Dermis blood vessel endothelial cell (primary cell): ENCODE measurements around the gene CD244. TPM values are rescaled to one million over a fixed set of nuclear protein-coding genes. Genes with fewer than 3 reads are reported as not detected.

Source experiments
- DNase-seq: peaks from one replicate; pipeline ENCODE4 v3.0.0; 2010
- total RNA-seq: library from RNA; depleted of rRNA; stranded (reverse); fragments of >200 nt; gene quantifications from 2 replicates; pipeline ENCODE4 v1.2.3, GENCODE V29; 2014

CD244 gene
- total RNA-seq, 1 donor from 2014 or later, result not detected

DNA sequence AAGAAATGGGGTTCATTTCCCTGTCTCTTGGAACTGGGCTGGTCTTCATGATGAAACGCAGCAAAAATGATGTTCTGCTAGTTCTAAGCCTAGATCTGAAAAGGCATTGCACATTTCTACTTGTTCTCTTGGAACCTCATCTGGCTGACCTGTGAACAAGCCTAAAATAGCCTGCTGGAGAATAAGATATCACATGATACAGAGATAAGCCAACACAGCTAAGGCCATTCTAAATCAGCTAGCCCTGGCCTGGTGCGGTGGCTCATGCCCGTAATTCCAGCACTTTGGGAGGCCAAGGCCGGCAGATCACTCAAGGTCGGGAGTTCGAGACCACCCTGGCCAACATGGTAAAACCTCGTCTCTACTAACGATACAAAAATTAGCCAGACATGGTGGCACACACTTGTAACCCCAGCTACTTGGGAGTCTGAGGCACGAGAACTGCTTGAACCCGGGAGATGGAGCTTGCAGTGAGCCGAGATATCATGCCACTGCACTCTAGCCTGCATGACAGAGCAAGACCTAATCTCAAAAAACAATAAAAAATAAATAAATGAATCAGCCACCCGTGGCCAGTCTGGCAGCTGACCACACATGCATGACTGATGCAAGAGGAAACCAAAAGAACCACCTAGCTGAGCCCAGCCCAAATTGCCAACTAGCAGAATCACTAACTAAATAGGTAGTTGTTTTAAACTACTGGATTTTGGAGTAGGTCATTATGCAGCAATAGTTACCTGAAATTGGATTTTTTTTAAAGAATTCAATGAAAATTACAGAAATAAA lies 18.0 kb downstream of the CD244 start:
- no peak for DNase-seq

DNA sequence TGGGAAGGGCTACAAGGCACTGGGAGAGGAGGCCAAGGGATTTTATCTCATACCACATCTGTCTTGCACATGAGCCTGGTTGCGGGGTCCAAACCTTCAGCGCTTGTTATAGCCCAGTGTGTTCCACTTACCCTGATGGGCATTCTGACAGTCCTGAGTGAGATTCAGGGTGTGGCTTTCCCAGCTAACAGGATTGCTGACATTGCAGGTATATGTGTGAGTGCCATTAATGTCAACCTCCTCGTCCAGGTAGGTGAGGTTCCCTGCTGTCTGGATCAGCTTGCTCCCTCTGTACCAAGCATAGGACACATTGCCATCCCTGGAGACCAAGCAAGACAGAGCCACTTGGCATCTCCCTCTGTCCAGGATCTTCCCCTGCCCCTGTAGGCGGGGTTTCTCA lies 21.6 kb downstream of the CD244 start:
- no peak for DNase-seq

DNA sequence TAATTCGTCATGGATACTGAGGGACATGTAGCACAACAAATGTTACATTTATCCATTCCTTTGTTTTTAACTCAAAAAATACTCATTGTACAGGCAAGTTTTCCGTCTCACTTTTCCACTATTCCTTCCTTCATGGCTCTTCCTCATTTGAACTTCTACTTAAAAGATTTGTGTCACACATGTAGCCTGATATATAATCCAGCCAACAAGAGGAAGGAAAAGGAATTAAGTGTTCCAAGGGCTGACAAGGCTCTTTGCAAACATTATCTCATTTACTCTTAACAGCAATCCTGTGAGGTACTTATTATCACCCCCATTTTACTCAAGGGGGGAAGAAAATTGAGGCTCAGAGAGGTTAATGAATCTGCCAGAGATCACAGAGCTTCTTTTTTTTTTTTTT lies 22.9 kb downstream of the CD244 start:
- DNase-seq, result no peak

DNA sequence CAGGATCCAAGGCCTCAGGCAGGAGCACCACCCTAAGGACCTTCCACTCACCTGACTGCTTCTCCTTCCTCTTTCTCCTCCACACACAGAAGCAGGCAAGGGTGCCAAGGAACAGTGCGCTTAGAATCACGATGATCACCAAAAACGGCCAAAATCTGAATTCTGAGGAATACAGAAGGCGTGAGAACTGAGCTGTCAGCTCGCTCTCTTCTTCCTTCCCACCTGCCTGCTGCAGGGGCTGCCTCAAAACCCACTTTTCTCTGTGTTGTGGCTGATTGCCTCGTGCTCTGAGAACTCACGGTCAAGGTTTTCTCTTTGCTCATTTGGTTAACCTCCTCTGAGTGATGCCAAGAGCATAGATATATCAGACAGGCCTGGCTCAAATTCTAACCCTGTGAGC lies 23.8 kb downstream of the CD244 start:
- no peak for DNase-seq

DNA sequence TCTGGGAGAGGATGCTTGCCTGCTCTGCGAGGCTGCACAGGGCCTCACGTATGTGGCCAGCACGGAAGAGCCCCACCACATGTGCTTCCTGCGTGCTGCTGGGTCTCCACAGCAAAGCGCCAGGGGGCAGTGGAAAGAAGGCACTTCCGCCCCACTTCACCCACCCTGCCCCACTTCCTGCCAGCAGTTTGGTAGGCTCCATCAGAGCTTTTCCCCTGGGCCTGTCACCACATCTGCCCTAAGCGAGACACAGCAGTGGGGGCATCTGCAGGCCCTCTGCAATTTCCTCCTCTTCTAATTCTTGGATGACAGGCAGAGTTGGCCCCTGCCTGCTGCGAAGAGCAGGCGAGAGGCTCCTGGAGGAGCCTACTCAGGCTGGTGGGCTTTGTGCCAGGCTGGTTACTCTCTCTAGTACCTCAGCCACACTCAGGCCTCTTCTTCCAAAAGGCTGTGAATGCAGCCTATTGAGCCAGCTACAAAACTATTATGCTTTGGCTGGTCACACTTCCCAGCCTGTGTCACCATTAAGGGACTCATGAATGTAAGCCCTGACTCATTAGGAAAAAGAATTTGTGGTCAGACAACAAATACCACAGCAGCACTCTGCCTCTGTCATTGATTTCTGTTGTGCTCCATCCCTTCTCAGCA lies 25.0 kb downstream of the CD244 start:
- DNase-seq, result peak; percentile 10

DNA sequence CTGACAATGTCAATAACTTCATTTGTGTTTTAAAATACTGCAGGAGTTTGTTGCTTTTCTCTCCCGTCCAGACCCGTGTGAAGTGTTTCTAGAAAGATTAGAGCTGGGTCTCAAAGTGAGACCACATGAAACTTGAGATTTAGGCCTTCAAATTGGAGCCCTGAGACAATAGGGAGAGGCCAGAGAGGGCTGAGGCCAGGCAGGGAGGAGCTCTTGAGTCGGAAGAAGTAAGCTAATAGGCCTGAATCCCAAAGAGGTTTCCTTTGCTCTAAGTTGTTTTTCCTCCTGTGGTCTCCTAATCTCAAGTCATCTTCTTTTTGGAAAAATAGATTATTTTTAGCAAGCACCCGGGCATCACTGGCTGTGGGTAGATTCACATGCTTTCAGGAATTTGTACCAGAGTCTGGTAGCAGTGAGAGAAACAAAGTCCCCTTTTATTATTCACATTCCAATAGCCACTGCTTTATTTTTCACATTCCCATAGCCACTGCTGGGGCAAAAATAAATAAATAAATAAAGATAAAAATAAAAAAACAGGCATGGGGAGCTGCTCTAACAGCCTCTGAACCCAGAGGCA lies 25.6 kb downstream of the CD244 start:
- no peak for DNase-seq

DNA sequence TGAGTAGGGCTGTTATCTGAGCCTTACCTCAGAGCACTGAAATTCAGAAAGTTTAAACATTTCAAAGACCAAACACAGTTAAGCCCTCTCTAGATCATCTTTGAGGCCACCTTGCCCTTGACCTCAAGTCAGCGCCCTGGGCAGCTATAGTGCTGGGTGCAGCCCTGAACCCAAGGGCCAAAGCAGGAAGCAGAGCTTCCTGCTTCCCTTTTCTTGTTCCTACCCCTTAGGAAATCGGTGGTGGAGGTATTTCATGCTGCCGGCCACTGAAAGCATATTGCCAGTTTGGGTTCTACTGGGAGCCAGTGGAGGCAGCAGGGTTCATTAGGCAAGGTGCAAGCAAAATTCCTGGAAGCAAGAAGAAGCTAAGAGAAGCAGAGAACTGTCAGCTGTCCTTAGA lies 26.1 kb downstream of the CD244 start:
- no peak for DNase-seq

DNA sequence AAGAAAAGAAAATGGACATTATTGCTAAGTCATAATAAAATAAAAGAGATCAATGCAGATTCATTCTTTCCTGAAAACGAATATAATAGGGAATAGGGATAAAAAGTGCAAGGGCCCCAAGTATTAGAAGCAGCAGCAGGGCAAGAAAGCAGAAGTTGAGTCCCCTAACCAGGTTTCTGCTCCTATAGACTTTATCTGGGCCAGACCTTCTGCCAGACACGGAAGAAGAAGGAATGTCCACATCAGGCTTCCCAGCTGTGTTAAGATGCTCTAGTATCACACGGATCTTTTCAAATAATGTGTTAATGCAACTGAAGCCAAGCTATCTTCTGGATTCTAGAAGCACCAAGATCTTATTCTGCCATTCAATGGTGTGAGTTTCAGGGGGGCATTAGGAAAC lies 26.9 kb downstream of the CD244 start:
- no peak for DNase-seq

DNA sequence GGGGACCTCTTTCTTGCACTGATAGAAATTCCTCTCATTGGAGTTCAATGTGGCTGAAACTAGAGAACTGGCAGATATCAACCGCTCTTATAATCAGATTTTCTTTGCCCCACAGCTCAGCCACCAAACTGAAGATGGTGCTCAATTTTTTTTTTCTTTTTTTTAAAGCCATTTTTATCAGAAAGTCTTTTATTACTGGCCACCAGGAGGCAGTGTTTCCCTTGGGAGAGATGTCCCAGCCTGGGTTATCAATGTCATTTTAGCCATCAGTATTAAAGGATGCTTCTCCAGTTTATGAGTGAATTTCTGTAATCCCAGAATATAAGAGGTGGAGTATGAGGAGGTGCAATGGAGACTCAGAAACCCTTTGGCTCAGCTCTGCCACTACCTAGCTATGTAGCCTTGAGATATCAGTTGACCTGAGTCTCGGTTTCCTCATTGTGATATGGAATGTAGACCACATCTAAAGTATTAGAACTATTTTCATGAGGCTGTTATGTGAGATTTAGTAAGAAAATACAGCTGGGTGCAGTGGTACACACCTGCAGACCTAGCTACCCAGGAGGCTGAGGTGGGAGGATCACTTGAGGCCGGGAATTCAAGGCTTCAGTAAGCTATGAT lies 27.6 kb downstream of the CD244 start:
- peak; percentile 55 for DNase-seq

DNA sequence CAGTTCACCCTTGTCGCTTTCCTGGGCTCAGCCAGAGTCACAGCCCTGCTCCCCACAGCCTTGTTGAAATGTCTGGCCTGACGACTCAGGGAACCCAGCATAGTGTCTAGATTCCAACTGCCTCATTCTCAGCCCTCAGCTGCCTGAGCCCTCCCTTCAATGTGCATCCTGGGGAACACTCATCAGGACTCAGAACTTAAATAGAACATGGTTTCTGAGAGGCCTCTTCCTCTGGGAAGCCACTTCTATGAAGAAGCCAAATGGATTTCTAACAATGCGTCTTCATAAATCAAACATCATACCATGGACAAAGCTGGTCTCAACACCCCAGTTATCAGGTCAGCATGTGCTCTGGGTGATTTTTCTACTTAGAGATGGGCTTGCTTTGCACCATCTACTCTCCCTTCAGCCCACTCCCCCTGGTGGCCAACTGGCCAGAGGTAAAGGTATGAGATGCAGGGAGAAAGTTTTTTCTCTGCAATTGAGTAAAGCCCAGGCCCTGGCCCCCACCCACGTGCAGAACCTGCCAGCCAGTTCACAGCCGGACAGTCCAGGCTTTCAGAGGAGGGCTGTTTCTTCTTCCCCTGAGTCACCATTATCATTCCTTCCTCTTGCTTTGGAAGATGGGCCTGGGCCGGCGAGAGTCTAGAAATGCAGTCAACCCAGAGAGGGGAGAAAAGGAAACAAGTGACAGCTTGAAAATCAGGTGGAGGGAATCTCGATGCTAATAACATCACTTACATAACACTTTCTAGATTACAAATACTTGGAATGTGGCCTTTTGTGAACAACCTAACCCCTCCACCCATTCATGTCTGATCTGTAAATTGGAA lies 32.1 kb downstream of the CD244 start:
- DNase-seq, result peak; percentile 57

DNA sequence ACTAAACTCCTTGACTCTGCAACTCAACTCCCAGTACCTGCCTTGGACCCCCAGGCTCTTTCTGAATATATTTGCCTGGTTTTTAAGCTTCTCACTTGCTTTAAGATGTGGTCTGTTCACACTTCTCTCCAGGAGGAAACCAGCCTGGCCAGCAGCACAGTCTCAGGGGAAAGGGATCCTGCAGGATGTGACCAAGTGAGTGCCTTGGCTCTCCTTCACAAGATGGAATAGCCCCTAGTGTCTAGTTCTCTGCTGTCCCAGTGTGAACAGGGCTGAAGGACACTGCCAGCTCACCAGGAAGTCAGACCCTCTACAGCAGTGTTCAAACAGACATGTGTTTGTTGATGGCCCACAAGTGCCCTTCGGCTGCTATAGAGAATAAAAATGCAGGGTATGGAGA lies 32.9 kb downstream of the CD244 start:
- DNase-seq, result no peak

DNA sequence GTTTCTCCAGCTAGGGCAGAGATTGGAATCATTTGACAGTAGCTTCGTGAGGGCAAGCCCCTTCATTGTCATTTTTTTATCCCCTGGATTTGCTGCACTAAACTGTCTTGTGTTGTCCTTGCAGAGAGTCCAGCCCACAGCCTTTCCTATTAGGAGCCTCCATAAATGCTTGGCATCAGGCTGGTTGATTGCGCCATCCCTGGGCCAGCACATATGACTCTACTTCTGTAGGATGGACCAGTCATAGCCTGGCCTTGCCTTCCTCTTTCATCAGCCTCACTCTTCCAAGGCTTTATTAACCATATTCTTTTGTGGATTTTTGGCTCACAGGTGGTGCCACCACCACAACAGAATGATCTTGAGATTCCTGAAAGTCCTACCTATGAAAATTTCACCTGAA lies 35.3 kb downstream of the CD244 start:
- no peak for DNase-seq

DNA sequence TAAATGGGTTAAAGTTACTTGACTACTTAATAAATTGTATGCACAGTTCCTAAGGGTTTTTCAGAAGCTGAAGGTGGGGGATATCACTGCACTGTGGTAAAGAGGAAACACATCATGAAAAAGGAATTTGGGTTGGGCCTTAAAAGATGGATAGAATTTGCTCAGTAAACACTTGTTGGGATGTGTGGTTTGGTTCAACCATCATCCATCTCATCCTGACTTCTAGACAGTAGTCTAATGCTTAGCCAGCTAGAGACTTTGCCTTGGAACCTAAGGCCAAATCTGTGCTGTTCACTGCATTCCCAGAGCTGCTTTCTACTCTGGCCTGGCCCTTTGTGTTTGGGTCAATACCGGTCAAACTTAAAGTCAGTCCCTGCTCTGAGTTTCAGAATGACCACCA lies 36.1 kb downstream of the CD244 start:
- DNase-seq, result no peak

DNA sequence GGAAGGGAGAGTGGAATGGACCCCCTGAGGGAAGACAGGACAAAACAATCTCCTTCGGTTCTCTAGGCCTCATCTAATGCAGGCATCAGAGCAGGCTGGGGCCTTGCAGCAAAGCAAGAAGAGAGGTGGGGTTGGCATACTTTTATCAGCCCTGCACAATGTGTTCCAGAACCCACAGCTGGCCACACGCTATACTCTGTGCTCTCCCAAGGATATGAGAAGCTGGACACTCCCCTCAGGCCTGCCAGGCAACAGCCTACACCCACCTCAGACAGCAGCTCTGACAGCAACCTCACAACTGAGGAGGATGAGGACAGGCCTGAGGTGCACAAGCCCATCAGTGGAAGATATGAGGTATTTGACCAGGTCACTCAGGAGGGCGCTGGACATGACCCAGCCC lies 39.4 kb downstream of the CD244 start:
- DNase-seq, result no peak

DNA sequence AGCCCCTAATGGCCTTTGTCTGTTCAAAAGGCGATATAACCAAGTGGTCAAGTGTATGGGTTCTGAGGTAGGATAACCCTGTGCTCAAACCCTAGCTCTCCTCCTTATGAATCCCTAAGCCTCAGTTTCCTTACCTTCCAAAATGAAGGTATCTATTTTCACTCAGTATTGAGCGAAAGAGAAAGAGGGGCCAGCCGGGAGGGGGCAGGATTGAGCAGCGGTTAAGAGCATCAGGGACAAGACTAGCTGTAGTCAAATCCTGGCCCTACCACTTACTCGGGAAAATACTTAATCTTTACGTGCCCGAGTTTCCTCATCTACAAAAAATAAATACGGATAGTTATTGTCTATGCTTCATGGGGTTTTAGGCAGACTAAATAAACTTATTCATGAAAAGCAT lies 41.1 kb downstream of the CD244 start:
- DNase-seq, result no peak

DNA sequence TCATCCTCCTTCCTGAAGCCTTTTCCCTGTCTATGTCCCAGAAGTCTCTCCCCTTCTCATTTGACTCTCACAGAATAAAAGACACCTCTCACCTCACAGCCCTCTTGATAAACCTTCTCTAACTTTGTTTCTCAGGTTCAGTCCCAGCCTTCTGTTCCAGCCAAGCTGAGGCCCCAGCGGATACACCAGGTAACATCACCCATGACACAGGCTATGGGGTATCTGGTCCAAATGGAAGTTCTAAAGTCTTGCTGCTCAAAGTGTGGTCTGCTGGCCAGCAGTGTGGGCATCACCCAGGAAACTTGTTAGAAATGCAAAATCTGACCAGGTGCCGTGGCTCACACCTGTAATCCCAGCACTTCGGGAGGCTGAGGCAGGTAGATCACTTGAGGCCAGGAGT lies 43.5 kb downstream of the CD244 start:
- no peak for DNase-seq

DNA sequence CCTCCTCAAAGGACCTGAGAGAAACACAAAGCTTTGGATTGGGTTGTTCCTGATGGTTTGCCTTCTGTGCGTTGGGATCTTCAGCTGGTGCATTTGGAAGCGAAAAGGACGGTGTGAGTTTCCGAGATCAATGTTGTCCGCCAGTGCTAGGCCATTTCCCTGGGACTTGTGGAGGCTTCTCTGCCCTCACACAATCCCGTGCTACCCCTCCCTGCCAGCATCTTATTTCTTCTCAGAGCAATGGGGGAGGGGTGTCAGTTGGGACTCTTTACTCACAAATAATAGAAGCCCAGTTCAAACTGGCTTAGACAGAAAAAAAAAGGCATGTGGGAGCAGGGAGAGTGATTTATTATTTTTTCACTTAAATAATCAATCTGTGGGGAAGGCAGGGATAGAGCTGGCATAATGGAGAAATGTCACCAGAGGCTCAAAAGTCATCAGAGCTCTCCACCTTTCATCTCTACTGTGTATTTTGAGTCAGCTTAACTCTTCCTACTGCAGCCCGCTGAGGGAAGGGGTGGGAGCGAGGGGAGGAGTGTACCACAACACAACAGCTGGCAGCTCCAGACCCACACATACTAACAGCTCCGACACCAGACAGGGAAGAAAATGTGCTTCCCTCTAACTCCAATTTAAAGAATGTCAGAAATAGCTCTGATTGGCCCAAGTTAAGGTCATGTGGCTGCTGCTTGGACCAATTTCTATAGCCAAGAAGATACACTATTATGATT lies 44.3 kb downstream of the CD244 start:
- no peak for DNase-seq

DNA sequence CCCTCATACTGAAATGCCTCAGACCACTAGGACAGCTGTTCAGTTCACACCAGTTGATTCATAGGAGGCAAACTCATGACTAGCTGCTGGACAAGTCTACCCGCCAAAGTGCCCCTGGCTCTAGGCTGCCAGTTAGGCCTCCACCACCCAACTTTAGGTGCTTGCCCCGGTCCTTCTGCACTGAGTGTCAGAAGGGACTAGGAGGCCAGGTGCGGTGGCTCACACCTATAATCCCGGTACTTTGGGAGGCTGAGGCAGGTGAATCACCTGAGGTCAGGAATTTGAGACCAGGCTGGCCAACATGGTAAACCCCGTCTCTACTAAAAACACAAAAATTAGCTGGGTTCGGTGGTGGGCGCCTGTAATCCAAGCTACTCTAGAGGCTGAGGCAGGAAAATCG lies 47.8 kb downstream of the CD244 start:
- no peak for DNase-seq

DNA sequence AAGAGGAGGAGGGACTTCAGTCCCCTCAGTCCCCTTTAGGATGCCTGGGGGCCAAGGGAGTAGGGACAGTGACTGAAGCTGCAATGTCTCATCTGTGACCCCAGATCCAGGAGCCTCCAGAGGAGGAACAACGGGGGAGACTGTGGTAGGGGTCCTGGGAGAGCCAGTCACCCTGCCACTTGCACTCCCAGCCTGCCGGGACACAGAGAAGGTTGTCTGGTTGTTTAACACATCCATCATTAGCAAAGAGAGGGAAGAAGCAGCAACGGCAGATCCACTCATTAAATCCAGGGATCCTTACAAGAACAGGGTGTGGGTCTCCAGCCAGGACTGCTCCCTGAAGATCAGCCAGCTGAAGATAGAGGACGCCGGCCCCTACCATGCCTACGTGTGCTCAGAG lies 48.4 kb downstream of the CD244 start:
- DNase-seq, result no peak

DNA sequence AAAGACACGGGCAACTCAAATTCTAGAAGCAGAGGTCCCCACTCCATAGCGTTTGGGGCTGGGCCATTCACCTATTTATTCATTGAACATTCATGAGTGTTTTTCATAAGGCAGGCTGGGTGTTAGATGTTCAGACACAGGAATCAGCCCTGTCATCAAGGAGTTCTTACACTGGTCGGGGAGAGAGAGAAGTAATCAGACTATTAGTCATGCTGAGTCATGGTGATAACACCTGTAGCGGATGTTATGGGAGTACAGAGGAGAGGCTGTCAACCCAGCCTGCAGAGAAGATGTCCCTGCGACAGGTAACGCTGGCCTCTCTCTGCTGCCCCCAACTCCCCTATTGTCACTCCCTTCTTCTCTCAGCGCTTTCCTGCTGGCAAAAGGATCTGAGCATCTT lies 49.5 kb downstream of the CD244 start:
- DNase-seq, result no peak

DNA sequence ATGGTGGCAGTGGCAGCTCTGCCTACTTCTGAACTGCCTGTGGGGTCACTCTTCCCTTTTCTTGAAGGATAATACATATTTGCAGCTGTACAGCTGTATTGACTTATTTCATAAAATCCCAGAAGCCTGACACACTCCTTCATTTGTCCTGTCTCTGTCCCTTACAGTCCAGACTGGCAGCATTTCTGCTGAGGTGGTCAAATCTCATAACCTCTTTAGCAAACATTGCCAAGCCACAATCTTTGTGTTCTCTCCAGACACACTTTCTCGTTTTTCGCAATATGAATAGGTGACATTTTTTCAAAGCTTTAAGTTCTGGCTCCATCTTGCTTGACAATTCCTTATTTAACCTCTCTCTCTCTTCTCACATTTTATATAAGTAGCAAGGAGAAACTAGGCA lies 51.5 kb downstream of the CD244 start:
- DNase-seq, result no peak

DNA sequence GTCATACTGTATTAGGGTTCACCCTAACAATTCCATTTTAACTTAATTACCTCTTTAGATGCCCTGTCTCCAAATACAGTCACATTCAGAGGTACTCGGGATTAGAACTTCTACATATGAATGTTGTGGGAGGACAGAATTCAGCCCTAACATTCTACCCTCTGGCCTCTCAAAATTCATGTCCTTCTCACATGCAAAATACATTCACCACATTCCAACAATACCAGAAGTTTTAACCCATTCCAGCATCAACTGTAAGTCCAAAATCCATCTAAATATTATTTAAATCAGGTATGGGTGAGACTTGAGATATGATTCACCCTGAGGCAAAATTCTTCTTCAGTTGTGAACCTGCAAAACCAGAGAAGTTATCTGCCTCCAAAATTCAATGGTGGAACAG lies 52.2 kb downstream of the CD244 start:
- no peak for DNase-seq
